Measurements from ENCODE around the gene SMPD2. TPM values are rescaled to one million over a fixed set of nuclear protein-coding genes. Genes with fewer than 3 reads are reported as not detected.

Gene SMPD2
- total and polyA plus RNA-seq, 9 of the 15 experiments (the other 6 are each of a cell fraction or from before 2014, with no cell fraction given): 0.13 to 21.8 (median 18.3) TPM

DNA sequence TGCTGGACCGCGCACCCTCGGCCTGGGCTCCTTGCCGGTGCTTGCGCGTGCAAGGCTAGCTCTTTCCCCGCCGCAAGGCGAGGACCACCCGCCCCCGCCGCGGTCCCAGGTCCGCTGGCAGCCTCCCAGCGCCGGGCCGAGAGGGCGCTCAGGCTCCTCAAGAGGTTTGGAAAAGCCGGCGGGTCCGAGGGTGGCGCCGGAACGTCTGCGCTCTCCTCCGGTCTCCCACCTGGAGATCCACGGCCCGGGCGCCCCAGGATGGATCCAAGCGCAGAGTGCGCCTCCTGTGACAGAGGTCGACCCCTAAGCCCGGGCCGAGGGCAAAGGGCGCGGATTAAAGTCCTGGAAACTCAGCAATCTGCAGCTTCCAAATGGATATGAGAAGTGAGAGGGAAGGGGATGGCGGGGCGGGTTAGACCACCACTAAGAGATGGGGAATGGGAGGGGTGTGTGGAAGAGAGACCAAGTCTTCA lies 15.6 kb downstream of the SMPD2 start (continued):
- TF ChIP-seq SREBF2 (CRISPR knock-in tag; IDR thresholded peaks at IDR 0.05) (no peak), KLF1 (tag; IDR thresholded peaks at IDR 0.05) (peak; percentile 78; the same call in 1 of the 2 replicates), ZBTB17 (CRISPR knock-in tag; IDR thresholded peaks at IDR 0.05) (peak; percentile 39; the same call in 1 of the 2 replicates), TEAD1 (CRISPR knock-in tag; IDR thresholded peaks at IDR 0.05) (peak in 1 of 2 experiments; percentile 41; a peak in 1 of 4 replicates), PHF8 (IDR thresholded peaks at IDR 0.05; ENCODE audit: borderline replicate concordance, low read length) (peak; percentile 61; the same call in 1 of the 2 replicates), HMGN3 (IDR thresholded peaks at IDR 0.05; ENCODE audit: borderline replicate concordance, extremely low read depth, insufficient read length, low read depth, low read length) (peak; percentile 2), KAT7 (CRISPR knock-in tag; IDR thresholded peaks at IDR 0.05; ENCODE audit: borderline replicate concordance) (peak; percentile 83; the same call in 1 of the 2 replicates), ZNF830 (CRISPR knock-in tag; IDR thresholded peaks at IDR 0.05) (no peak), PYGO2 (tag; IDR thresholded peaks at IDR 0.05) (no peak), BCOR (IDR thresholded peaks at IDR 0.05) (no peak), FOS (IDR thresholded peaks at IDR 0.05; ENCODE audit: extremely low read depth, insufficient read length) (no peak), TAL1 (IDR thresholded peaks at IDR 0.05) (no peak), POLR2B (IDR thresholded peaks at IDR 0.05; ENCODE audit: low read depth, partially characterized antibody) (no peak), MYC (IDR thresholded peaks at IDR 0.05; ENCODE audit: low read depth, low read length) (no peak), MYC (CRISPR knock-in tag; IDR thresholded peaks at IDR 0.05; ENCODE audit: borderline replicate concordance, low read depth) (peak; percentile 19; the same call in 1 of the 2 replicates), ZSCAN29 (IDR thresholded peaks at IDR 0.05) (no peak), SIN3A (IDR thresholded peaks at IDR 0.05; ENCODE audit: borderline replicate concordance in 2 of 2, control insufficient read depth in 1 of 2, low read depth in 2 of 2, low read length in 2 of 2) (peak in 1 of 2 experiments; percentile 9; a peak in 1 of 4 replicates), ZNF316 (IDR thresholded peaks at IDR 0.05) (no peak)
- TF ChIP-seq, protein P1, sequence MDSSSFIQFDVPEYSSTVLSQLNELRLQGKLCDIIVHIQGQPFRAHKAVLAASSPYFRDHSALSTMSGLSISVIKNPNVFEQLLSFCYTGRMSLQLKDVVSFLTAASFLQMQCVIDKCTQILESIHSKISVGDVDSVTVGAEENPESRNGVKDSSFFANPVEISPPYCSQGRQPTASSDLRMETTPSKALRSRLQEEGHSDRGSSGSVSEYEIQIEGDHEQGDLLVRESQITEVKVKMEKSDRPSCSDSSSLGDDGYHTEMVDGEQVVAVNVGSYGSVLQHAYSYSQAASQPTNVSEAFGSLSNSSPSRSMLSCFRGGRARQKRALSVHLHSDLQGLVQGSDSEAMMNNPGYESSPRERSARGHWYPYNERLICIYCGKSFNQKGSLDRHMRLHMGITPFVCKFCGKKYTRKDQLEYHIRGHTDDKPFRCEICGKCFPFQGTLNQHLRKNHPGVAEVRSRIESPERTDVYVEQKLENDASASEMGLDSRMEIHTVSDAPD (CRISPR knock-in tag; IDR thresholded peaks at IDR 0.05): no peak
- TF ChIP-seq, protein P2, sequence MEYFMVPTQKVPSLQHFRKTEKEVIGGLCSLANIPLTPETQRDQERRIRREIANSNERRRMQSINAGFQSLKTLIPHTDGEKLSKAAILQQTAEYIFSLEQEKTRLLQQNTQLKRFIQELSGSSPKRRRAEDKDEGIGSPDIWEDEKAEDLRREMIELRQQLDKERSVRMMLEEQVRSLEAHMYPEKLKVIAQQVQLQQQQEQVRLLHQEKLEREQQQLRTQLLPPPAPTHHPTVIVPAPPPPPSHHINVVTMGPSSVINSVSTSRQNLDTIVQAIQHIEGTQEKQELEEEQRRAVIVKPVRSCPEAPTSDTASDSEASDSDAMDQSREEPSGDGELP (CRISPR knock-in tag; IDR thresholded peaks at IDR 0.05; ENCODE audit: borderline replicate concordance): peak; percentile 9; the same call in 1 of the 2 replicates
- TF ChIP-seq, protein P3, sequence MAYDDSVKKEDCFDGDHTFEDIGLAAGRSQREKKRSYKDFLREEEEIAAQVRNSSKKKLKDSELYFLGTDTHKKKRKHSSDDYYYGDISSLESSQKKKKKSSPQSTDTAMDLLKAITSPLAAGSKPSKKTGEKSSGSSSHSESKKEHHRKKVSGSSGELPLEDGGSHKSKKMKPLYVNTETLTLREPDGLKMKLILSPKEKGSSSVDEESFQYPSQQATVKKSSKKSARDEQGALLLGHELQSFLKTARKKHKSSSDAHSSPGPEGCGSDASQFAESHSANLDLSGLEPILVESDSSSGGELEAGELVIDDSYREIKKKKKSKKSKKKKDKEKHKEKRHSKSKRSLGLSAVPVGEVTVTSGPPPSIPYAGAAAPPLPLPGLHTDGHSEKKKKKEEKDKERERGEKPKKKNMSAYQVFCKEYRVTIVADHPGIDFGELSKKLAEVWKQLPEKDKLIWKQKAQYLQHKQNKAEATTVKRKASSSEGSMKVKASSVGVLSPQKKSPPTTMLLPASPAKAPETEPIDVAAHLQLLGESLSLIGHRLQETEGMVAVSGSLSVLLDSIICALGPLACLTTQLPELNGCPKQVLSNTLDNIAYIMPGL (CRISPR knock-in tag; IDR thresholded peaks at IDR 0.05): no peak
- TF ChIP-seq, protein P4, sequence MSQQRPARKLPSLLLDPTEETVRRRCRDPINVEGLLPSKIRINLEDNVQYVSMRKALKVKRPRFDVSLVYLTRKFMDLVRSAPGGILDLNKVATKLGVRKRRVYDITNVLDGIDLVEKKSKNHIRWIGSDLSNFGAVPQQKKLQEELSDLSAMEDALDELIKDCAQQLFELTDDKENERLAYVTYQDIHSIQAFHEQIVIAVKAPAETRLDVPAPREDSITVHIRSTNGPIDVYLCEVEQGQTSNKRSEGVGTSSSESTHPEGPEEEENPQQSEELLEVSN (IDR thresholded peaks at IDR 0.05; ENCODE audit: borderline replicate concordance in 1 of 2, extremely low read depth in 1 of 2, insufficient read depth in 1 of 2, insufficient read length in 1 of 2, low read depth in 1 of 2, low read length in 1 of 2, poor library complexity in 1 of 2, severe bottlenecking in 1 of 2): peak in 1 of 2 experiments; percentile 6
- TF ChIP-seq, protein P5, sequence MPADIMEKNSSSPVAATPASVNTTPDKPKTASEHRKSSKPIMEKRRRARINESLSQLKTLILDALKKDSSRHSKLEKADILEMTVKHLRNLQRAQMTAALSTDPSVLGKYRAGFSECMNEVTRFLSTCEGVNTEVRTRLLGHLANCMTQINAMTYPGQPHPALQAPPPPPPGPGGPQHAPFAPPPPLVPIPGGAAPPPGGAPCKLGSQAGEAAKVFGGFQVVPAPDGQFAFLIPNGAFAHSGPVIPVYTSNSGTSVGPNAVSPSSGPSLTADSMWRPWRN (IDR thresholded peaks at IDR 0.05; ENCODE audit: low read depth): no peak
